Measurements from ENCODE around the gene SLC46A1. TPM values are rescaled to one million over a fixed set of nuclear protein-coding genes. Genes with fewer than 3 reads are reported as not detected.

The SLC46A1 gene
- polyA plus RNA-seq, 1 donor (not counting 4 experiments of a cell fraction or from before 2014, with no cell fraction given), result 1.9 TPM

DNA sequence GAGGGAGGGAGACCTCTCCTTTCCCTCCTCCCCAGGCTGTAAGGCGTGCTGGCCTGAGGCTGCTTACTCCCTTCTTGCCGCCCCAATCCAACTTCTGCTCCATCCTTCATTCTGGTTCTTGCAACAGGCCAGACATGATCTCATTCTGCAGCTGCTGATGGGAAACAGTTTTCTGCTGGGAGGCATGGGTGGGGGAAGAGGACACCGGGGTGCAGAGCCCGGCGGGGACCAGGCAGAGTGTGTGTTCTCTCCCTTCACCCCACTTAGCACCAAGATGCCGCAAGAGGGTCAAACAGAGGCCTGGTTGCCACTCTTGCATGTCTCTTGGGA, 33.1 kb downstream of the SLC46A1 start:
- Histone ChIP-seq H3K4me2 (ENCODE audit: control insufficient read depth, extremely low read depth, insufficient read depth, low read depth, low read length) (no peak overlapping the region), H3K9me1 (ENCODE audit: control insufficient read depth, extremely low read depth, insufficient read depth, low read length) (no peaks in the 10 kb centered on the region), H3K27ac (ENCODE audit: control insufficient read depth, insufficient read depth, low read length) (no peak overlapping the region), H3K79me2 (ENCODE audit: control insufficient read depth, insufficient read depth, low read length) (no peaks in the 10 kb centered on the region), H3K27me3 (ENCODE audit: control insufficient read depth, extremely low read depth, insufficient read depth, low read length) (peaks cover 18% of the 10 kb centered on the region), H4K20me1 (ENCODE audit: control insufficient read depth, extremely low read depth, insufficient read depth, low read length) (no peaks in the 10 kb centered on the region), H3K4me1 (ENCODE audit: control insufficient read depth, extremely low read depth, insufficient read depth, low read length) (peaks cover 8% of the 10 kb centered on the region), H2AFZ (ENCODE audit: control insufficient read depth, low read length) (no peak overlapping the region), H3K36me3 (ENCODE audit: control insufficient read depth in 2 of 2, extremely low read depth in 1 of 2, insufficient read depth in 2 of 2, low read length in 2 of 2) (no peaks in the 10 kb centered on the region), H3K4me3 (ENCODE audit: control insufficient read depth in 2 of 3, extremely low read depth in 1 of 3, insufficient read depth in 2 of 3, low read depth in 1 of 3, low read length in 3 of 3) (no peak overlapping the region), H3K9ac (ENCODE audit: control insufficient read depth, extremely low read depth, insufficient read depth, low read length) (no peak overlapping the region), H3K9me3 (ENCODE audit: control insufficient read depth, low read depth, low read length) (no peaks in the 10 kb centered on the region)
- DNase-seq (ENCODE audit: low read depth, low spot score), result no peak
- dilution Hi-C loops (cut with MboI; ENCODE audit: extremely low pct_ligation_motif_present, low sequenced_read_pairs), result no loop called here
- no peak for FAIRE-seq
- TF ChIP-seq, protein P1, sequence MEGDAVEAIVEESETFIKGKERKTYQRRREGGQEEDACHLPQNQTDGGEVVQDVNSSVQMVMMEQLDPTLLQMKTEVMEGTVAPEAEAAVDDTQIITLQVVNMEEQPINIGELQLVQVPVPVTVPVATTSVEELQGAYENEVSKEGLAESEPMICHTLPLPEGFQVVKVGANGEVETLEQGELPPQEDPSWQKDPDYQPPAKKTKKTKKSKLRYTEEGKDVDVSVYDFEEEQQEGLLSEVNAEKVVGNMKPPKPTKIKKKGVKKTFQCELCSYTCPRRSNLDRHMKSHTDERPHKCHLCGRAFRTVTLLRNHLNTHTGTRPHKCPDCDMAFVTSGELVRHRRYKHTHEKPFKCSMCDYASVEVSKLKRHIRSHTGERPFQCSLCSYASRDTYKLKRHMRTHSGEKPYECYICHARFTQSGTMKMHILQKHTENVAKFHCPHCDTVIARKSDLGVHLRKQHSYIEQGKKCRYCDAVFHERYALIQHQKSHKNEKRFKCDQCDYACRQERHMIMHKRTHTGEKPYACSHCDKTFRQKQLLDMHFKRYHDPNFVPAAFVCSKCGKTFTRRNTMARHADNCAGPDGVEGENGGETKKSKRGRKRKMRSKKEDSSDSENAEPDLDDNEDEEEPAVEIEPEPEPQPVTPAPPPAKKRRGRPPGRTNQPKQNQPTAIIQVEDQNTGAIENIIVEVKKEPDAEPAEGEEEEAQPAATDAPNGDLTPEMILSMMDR (optimal IDR thresholded peaks at IDR 0.05 in 1 of 3, IDR thresholded peaks at IDR 0.05 in 1 of 3, conservative IDR thresholded peaks at IDR 0.05 in 1 of 3; ENCODE audit: extremely low read depth in 1 of 3, insufficient read depth in 2 of 3, low read length in 3 of 3), result no peak
- TF ChIP-seq EZH2 (IDR thresholded peaks at IDR 0.05; ENCODE audit: low read length), result no peak

- dilution Hi-C loops (cut with MboI; ENCODE audit: extremely low pct_ligation_motif_present, low sequenced_read_pairs), result no loop called here
- Histone ChIP-seq H3K9me3 (ENCODE audit: control insufficient read depth, low read depth, low read length) (no peaks in the 10 kb centered on the region), H3K36me3 (ENCODE audit: control insufficient read depth in 2 of 2, extremely low read depth in 1 of 2, insufficient read depth in 2 of 2, low read length in 2 of 2) (no peaks in the 10 kb centered on the region), H2AFZ (ENCODE audit: control insufficient read depth, low read length) (peak overlapping the region; percentile 43), H4K20me1 (ENCODE audit: control insufficient read depth, extremely low read depth, insufficient read depth, low read length) (no peaks in the 10 kb centered on the region), H3K9me1 (ENCODE audit: control insufficient read depth, extremely low read depth, insufficient read depth, low read length) (no peaks in the 10 kb centered on the region), H3K79me2 (ENCODE audit: control insufficient read depth, insufficient read depth, low read length) (no peaks in the 10 kb centered on the region), H3K4me1 (ENCODE audit: control insufficient read depth, extremely low read depth, insufficient read depth, low read length) (peaks cover 8% of the 10 kb centered on the region), H3K4me3 (ENCODE audit: control insufficient read depth in 2 of 3, extremely low read depth in 1 of 3, insufficient read depth in 2 of 3, low read depth in 1 of 3, low read length in 3 of 3) (peak overlapping the region in 2 of 3 experiments; percentile 46 to 55), H3K9ac (ENCODE audit: control insufficient read depth, extremely low read depth, insufficient read depth, low read length) (no peak overlapping the region), H3K4me2 (ENCODE audit: control insufficient read depth, extremely low read depth, insufficient read depth, low read depth, low read length) (peak overlapping the region; percentile 71), H3K27ac (ENCODE audit: control insufficient read depth, insufficient read depth, low read length) (no peak overlapping the region), H3K27me3 (ENCODE audit: control insufficient read depth, extremely low read depth, insufficient read depth, low read length) (peaks cover 18% of the 10 kb centered on the region)
- FAIRE-seq (no peak), DNase-seq (ENCODE audit: low read depth, low spot score) (no peak)
- peak; percentile 42 for TF ChIP-seq EZH2 (IDR thresholded peaks at IDR 0.05; ENCODE audit: low read length)
- TF ChIP-seq, protein P1 (optimal IDR thresholded peaks at IDR 0.05 in 1 of 3, IDR thresholded peaks at IDR 0.05 in 1 of 3, conservative IDR thresholded peaks at IDR 0.05 in 1 of 3; ENCODE audit: extremely low read depth in 1 of 3, insufficient read depth in 2 of 3, low read length in 3 of 3), result no peak
Observed at GRCh38 chr17:28372203-28372944, 33.6 kb downstream of the SLC46A1 start.
